ENCODE data around the gene IL1RAPL2. TPM values are rescaled to one million over a fixed set of nuclear protein-coding genes. Genes with fewer than 3 reads are reported as not detected.

IL1RAPL2 gene
- total and polyA plus RNA-seq, 2 of the 8 experiments (the other 6 are each of a cell fraction or from before 2014, with no cell fraction given) = 0.20 to 1.3 TPM

DNA sequence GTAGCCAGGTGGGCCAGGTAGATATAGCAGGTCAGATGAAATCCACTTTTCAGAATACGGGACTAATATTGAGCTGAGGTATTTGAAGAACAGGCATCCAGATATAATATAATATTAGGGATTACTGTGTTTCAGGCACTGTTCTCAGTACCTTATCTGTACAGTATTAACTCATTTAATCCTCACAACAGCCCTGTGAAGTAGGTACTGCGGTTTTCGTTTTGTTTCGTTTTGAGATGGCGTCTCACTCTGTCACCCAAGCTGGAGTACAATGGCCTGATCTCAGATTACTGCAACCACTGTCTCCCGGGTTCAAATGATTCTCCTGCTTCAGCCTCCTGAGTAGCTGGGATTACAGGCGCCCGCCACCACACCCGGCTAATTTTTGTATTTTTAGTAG is 129.6 kb downstream of the IL1RAPL2 start:
- Histone ChIP-seq H3K14ac (ENCODE audit: insufficient read length) (no peak overlapping the region), H3K27me3 (replicated peaks in 1 of 4; ENCODE audit: control insufficient read depth in 3 of 4, extremely low read depth in 1 of 4, insufficient read depth in 3 of 4, low read length in 3 of 4) (no peaks in the 10 kb centered on the region), H2AFZ (ENCODE audit: low read length) (no peak overlapping the region), H3K56ac (replicated peaks; ENCODE audit: insufficient read length, low read depth, low read length) (no peak overlapping the region), H3K23me2 (ENCODE audit: low read depth, low read length) (no peaks in the 10 kb centered on the region), H2AK5ac (ENCODE audit: low read depth, low read length) (no peak overlapping the region), H3K18ac (ENCODE audit: extremely low read depth, low read length) (no peak overlapping the region), H4K91ac (replicated peaks; ENCODE audit: insufficient read length, low read length) (no peak overlapping the region), H3K4me3 (ENCODE audit: extremely low read depth in 1 of 4, insufficient read depth in 2 of 4, low read depth in 3 of 4, low read length in 4 of 4) (no peak overlapping the region), H3K27ac (ENCODE audit: low read depth, low read length) (no peak overlapping the region), H3K79me1 (ENCODE audit: low read depth, low read length) (no peaks in the 10 kb centered on the region), H4K20me1 (replicated peaks in 1 of 2; ENCODE audit: control insufficient read depth in 1 of 2, insufficient read depth in 2 of 2, low read length in 2 of 2) (no peaks in the 10 kb centered on the region), H3K4me1 (replicated peaks in 1 of 4; ENCODE audit: control insufficient read depth in 3 of 4, insufficient read depth in 4 of 4, low read length in 3 of 4) (no peaks in the 10 kb centered on the region), H3K79me2 (ENCODE audit: control insufficient read depth in 1 of 2, insufficient read depth in 2 of 2, low read length in 2 of 2) (no peaks in the 10 kb centered on the region), H4K5ac (ENCODE audit: insufficient read length, low read depth, low read length) (no peak overlapping the region), H2BK20ac (ENCODE audit: low read length) (no peak overlapping the region), H2BK5ac (ENCODE audit: low read depth, low read length) (no peak overlapping the region), H2BK15ac (ENCODE audit: low read length) (no peak overlapping the region), H2BK12ac (ENCODE audit: low read depth, low read length) (no peak overlapping the region), H3K9me3 (ENCODE audit: insufficient read depth in 2 of 2, low read depth in 1 of 2, low read length in 1 of 2) (no peaks in the 10 kb centered on the region), H4K8ac (ENCODE audit: extremely low read depth, insufficient read depth, low read length) (no peak overlapping the region), H3K36me3 (ENCODE audit: control insufficient read depth in 2 of 4, insufficient read depth in 4 of 4, low read length in 3 of 4) (no peaks in the 10 kb centered on the region), H3K4me2 (ENCODE audit: insufficient read depth in 1 of 2, low read depth in 2 of 2, low read length in 2 of 2) (no peak overlapping the region), H2BK120ac (replicated peaks; ENCODE audit: low read depth, low read length) (no peak overlapping the region), H3K4ac (replicated peaks; ENCODE audit: insufficient read length, low read depth, low read length) (no peak overlapping the region), H3K23ac (ENCODE audit: insufficient read length) (no peak overlapping the region), H3K9ac (replicated peaks in 1 of 4; ENCODE audit: extremely low read depth in 1 of 4, low read depth in 3 of 4, low read length in 3 of 4) (no peak overlapping the region)
- 98% methylated on average over 5 of the region's 9 CpGs; no CpG with 5 or more reads in 1 of the 2 experiments for WGBS, 2 experiments (ENCODE audit: extremely low coverage in 1 of 2, insufficient coverage in 1 of 2, insufficient read length in 1 of 2, insufficient replicate concordance in 2 of 2, low coverage in 1 of 2, low lambda C conversion rate in 2 of 2, missing lambda C conversion rate in 1 of 2)
- ChIA-PET CTCF (ENCODE audit: partially characterized antibody) (no interaction called here), POLR2A (ENCODE audit: partially characterized antibody) (no interaction called here)
- DNase-seq (ENCODE audit: low read depth in 1 of 2, low spot score in 2 of 2) (no peak), FAIRE-seq (no peak)
- TF ChIP-seq SP2 (IDR thresholded peaks at IDR 0.05; ENCODE audit: low read length) (no peak), CHD1 (IDR thresholded peaks at IDR 0.05; ENCODE audit: low read depth, low read length) (no peak), TAF1 (IDR thresholded peaks at IDR 0.05; ENCODE audit: low read depth, low read length) (no peak), RFX5 (IDR thresholded peaks at IDR 0.05; ENCODE audit: borderline replicate concordance, low read depth, low read length) (no peak), SIX5 (IDR thresholded peaks at IDR 0.05; ENCODE audit: low read depth, low read length) (no peak), PHF8 (conservative IDR thresholded peaks at IDR 0.05; ENCODE audit: low read depth, low read length) (no peak), KDM5A (IDR thresholded peaks at IDR 0.05; ENCODE audit: low read length) (no peak), SIRT6 (IDR thresholded peaks at IDR 0.05; ENCODE audit: low read length) (no peak), HDAC6 (IDR thresholded peaks at IDR 0.05; ENCODE audit: low read depth, low read length) (no peak), RAD21 (IDR thresholded peaks at IDR 0.05 in 1 of 2, conservative IDR thresholded peaks at IDR 0.05 in 1 of 2; ENCODE audit: low read depth in 2 of 2, low read length in 2 of 2) (no peak), CEBPB (IDR thresholded peaks at IDR 0.05; ENCODE audit: low read depth, low read length) (no peak), CTBP2 (IDR thresholded peaks at IDR 0.05; ENCODE audit: borderline replicate concordance, insufficient read depth, insufficient read length, low read length) (no peak)
- TF ChIP-seq, protein P1, sequence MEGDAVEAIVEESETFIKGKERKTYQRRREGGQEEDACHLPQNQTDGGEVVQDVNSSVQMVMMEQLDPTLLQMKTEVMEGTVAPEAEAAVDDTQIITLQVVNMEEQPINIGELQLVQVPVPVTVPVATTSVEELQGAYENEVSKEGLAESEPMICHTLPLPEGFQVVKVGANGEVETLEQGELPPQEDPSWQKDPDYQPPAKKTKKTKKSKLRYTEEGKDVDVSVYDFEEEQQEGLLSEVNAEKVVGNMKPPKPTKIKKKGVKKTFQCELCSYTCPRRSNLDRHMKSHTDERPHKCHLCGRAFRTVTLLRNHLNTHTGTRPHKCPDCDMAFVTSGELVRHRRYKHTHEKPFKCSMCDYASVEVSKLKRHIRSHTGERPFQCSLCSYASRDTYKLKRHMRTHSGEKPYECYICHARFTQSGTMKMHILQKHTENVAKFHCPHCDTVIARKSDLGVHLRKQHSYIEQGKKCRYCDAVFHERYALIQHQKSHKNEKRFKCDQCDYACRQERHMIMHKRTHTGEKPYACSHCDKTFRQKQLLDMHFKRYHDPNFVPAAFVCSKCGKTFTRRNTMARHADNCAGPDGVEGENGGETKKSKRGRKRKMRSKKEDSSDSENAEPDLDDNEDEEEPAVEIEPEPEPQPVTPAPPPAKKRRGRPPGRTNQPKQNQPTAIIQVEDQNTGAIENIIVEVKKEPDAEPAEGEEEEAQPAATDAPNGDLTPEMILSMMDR (IDR thresholded peaks at IDR 0.05; ENCODE audit: control extremely low read depth in 1 of 3, insufficient read depth in 1 of 3, low read depth in 1 of 3, low read length in 3 of 3) = no peak

Data from H1 (cell line).